Rectal smooth muscle tissue (tissue), 1 donor: ENCODE measurements around the gene SLC38A9.
A peak's percentile ranks its signal among the peaks of the same experiment; 100 is the strongest.
"Not testable (repeated sequence)": the region's sequence is repeated elsewhere in the genome, so short reads cannot be mapped to it uniquely, and the experiment has no call there.

Source experiments
- H3K27ac ChIP-seq: one replicate; pipeline ENCODE4 v1.7.0; 2013; ENCODE audit warnings: low read depth, low read length, inconsistent platforms
- H3K27me3 ChIP-seq: one replicate; pipeline ENCODE4 v1.7.0; 2013; ENCODE audit warnings: low read length; ENCODE audit not compliant: control insufficient read depth, insufficient read depth
- H3K36me3 ChIP-seq: one replicate; pipeline ENCODE4 v1.7.0; 2013; ENCODE audit warnings: low read length; ENCODE audit not compliant: control insufficient read depth, insufficient read depth
- H3K4me1 ChIP-seq: one replicate; pipeline ENCODE4 v1.7.0; 2013; ENCODE audit warnings: low read length; ENCODE audit not compliant: control insufficient read depth, insufficient read depth
- H3K4me3 ChIP-seq: one replicate; pipeline ENCODE4 v1.7.0; 2013; ENCODE audit warnings: low read length
- H3K9ac ChIP-seq: one replicate; pipeline ENCODE4 v1.7.0; 2013; ENCODE audit warnings: low read length

The SLC38A9 gene

DNA sequence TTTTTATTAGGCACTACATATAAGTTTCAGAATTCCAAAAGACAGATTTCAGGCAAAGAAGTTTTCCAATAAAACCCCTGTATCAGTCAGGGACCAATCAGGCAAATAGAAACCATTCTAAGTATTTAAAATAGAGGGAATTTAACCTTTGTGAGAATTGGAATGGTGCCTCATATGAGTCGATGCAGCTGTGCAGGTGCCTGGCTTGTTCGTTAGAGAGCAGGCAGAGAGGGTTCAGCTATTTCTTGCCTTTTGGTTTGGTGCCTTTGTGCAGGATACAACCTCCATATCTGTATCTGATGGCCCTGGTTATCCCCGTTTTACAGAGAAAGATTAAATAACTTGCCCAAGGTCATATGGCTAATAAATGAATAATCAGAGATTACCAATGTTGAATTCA is 19.7 kb upstream of the SLC38A9 start:
- no peak overlapping the region for H3K4me3 ChIP-seq
- H3K36me3 ChIP-seq, result no peaks in the 10 kb centered on the region
- H3K9ac ChIP-seq, result no peak overlapping the region
- no peak overlapping the region for H3K27ac ChIP-seq
- H3K4me1 ChIP-seq, result no peaks in the 10 kb centered on the region
- no peaks in the 10 kb centered on the region for H3K27me3 ChIP-seq

DNA sequence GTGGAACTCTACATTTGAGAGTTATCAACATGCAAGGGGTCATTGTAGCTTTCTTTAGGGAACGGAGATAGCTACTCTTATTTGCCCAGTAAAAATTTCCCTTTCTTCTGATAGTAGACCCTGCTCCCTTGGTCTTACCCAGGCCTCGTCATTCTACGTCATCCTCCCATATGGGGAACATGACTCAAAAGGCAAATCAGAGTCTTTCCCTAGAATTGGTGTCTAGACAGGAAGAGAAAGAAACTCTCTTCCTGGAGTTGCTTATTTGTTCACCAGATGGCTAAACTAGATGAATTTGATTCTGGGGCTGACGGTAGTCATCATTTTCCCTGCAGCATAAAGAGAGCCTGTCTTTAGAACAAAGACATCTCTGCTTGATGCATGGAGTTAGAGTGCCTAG is 12.2 kb upstream of the SLC38A9 start:
- H3K27ac ChIP-seq, result no peak overlapping the region
- H3K27me3 ChIP-seq, result no peaks in the 10 kb centered on the region
- H3K4me3 ChIP-seq, result no peak overlapping the region
- H3K9ac ChIP-seq, result no peak overlapping the region
- H3K36me3 ChIP-seq, result no peaks in the 10 kb centered on the region
- no peaks in the 10 kb centered on the region for H3K4me1 ChIP-seq

DNA sequence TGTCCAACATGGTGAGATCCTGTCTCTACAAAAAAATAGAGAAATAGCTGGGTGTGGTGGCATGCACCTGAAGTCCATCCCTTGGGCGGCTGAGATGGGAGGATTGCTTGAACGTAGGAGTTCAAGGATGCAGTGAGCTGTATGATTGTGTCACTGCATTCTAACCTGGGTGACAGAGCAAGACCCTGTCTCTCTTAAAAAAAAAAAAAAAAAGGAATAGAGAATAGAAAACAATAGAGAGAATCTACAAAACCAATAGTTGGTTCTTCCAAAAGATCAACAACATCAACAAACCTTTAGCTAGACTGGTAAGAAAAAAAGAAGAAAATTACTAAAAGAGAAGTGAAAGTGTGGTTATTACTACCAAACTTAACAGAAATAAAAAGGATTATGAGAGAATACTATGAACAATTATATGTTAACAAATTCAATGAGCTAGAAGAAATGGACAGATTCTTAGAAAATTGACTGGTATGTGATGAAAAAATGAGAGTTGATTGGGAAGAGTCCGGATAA is 8.1 kb upstream of the SLC38A9 start:
- no peak overlapping the region for H3K9ac ChIP-seq
- H3K4me3 ChIP-seq, result no peak overlapping the region
- no peaks in the 10 kb centered on the region for H3K36me3 ChIP-seq
- no peak overlapping the region for H3K27ac ChIP-seq
- no peaks in the 10 kb centered on the region for H3K4me1 ChIP-seq
- H3K27me3 ChIP-seq, result no peaks in the 10 kb centered on the region

DNA sequence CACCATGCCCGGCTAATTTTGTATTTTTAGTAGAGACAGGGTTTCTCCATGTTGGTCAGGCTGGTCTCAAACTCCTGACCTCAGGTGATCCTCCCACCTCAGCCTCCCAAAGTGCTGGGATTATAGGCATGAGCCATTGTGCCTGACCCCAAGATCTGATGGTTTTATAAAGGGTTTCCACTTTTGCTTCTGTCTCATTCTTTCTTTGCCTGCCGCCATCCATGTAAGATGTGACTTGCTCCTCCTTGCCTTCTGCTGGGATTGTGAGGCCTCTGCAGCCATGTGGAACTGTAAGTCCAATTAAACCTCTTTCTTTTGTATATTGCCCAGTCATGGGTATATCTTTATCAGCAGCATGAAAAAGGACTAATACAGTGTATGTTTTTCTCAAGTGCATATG is 6.9 kb upstream of the SLC38A9 start:
- H3K9ac ChIP-seq, H3K4me1 ChIP-seq, H3K27me3 ChIP-seq, H3K27ac ChIP-seq, H3K36me3 ChIP-seq, H3K4me3 ChIP-seq: not testable (repeated sequence)

DNA sequence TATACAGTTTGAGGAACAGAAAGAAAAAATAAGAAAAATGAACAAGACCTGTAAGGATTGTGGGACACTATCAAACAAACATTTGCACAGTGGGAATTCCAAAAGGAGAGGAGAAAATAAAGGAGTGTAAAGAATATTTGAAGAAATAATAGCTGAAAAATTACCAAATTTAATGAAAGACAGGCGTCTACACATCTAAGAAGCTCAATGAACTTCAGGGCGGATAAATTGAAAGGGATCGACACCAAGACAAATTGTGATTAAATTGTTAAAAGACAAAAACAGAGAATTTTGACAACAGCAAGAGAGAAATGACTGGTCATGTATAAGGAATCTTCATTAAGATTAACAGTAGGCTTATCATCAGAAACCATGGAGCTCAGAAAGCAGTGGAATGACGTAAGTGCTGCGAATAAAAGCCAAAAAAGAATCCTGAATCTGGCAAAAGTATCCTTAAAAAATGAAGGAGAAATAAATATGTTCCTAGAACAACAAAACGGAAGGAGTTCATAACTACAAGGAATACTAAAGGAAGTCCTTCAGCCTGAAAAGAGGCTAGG is 3.5 kb upstream of the SLC38A9 start:
- Histone ChIP-seq H3K4me3 (no peak overlapping the region), H3K9ac (no peak overlapping the region), H3K4me1 (peaks cover 4% of the 10 kb centered on the region), H3K27ac (no peak overlapping the region), H3K36me3 (no peaks in the 10 kb centered on the region), H3K27me3 (no peaks in the 10 kb centered on the region)

DNA sequence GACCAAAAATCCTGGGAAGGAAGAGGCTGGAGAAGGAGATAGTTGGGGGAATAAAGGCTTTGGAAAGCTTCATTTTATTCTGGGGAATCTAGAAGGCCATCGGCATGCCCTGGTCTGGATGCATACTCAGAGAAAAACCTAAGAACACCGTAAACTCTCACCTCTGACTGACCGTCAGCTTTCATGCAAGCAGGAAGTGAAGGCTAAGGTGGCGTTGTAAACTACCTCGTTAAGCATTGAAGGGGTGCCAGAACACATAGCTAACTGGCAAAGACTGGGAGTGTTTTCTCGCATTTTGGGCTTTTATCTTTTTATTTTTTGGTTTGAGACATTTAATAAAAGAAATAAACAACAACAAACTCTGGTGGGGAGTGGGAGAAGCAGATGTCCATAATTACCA is 2.6 kb upstream of the SLC38A9 start:
- Histone ChIP-seq H3K27me3 (no peaks in the 10 kb centered on the region), H3K36me3 (no peaks in the 10 kb centered on the region), H3K4me1 (peaks cover 4% of the 10 kb centered on the region), H3K27ac (no peak overlapping the region), H3K9ac (no peak overlapping the region), H3K4me3 (no peak overlapping the region)

DNA sequence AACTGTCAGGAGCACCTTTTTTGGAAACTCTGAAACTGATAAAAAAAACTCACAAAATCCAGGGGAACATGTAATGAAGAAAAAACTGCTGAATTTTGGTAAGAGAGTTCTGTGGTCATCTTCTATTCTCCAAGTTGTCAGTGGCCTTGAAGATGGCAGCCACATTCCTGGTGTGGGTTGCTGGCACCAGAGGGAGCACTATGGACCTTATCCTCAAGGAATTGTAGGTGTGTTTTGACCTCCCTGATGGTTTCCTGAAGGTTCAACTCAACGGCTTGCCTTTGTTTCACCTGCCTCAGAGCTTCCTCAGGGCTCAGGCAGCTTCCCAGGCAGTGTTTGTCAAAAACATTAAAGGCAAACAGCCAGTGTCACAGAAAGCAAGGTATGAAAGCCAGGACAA is 2.2 kb upstream of the SLC38A9 start:
- no peak overlapping the region for H3K9ac ChIP-seq
- H3K27me3 ChIP-seq, result no peaks in the 10 kb centered on the region
- no peaks in the 10 kb centered on the region for H3K36me3 ChIP-seq
- peaks cover 4% of the 10 kb centered on the region for H3K4me1 ChIP-seq
- no peak overlapping the region for H3K27ac ChIP-seq
- H3K4me3 ChIP-seq, result no peak overlapping the region

DNA sequence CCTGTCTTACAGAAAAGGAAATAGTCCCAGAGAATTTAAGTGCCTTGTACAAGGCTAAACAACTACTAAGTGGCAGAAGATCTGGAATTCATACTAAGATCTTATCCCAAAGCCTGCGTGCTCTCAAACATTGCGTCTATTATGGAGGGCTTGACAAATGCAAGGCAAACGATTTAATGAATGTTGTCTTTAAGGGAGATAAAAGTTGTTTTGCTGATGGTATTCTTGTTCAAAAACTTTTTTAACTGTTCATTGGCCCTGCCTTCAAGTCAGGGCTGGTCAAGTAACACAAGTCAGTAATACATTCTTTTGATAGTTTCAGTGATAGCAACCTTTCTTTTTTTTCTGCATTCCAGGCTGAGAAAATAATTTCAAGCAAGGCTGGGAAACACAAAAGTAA is 1.7 kb upstream of the SLC38A9 start:
- H3K27me3 ChIP-seq, result no peaks in the 10 kb centered on the region
- no peak overlapping the region for H3K4me3 ChIP-seq
- no peak overlapping the region for H3K27ac ChIP-seq
- peaks cover 4% of the 10 kb centered on the region for H3K4me1 ChIP-seq
- H3K9ac ChIP-seq, result no peak overlapping the region
- H3K36me3 ChIP-seq, result no peaks in the 10 kb centered on the region

DNA sequence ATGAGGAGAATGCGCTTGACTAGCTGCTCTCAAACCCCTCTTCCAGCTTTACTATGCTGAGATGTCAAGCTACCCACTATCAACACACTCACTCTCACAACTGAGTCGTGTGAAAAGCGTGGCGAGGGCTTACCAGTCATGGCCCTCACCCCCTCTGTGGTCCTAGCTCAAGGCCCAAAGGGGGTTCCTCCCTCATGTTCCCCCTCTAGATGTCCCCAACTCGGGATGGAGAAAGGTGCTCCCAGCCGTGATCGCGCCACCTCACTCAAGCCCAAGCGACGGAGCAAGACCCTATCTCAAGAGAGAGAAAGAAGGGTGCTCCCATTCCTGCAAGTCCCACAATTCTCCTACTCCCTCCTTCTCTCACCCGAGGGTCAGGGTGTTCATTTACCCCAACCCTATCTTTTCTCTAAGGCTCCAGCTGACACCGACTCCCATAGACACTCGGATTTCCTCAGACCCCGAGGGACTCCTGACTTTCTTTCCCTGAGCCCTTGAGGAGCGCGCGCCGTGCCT is 559 bp downstream of the SLC38A9 start:
- H3K9ac ChIP-seq, result peak overlapping the region; percentile 75
- no peak overlapping the region for H3K27ac ChIP-seq
- no peaks in the 10 kb centered on the region for H3K36me3 ChIP-seq
- peaks cover 4% of the 10 kb centered on the region for H3K4me1 ChIP-seq
- H3K27me3 ChIP-seq, result no peaks in the 10 kb centered on the region
- peak overlapping the region; percentile 95 for H3K4me3 ChIP-seq

DNA sequence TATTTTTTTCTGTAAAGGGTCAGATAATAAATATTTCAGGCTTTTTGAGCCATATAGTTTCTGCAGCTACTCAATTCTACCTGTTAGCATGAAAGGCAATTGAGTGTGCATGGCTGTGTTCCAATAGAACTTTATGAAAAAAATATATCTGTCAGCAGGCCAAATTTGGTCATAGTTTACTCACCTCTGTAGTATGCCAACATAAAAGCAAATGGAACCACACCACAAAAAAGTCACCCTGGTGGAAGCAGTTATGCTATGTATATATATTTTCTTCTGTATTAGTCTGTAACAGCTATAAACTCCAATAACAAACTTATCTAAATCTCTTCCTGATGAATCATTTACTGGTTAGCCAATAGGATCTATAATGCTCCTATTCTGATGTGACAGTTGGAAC is 3.4 kb downstream of the SLC38A9 start:
- Histone ChIP-seq H3K4me3 (no peak overlapping the region), H3K27ac (no peak overlapping the region), H3K36me3 (no peaks in the 10 kb centered on the region), H3K9ac (no peak overlapping the region), H3K4me1 (peaks cover 4% of the 10 kb centered on the region), H3K27me3 (no peaks in the 10 kb centered on the region)

DNA sequence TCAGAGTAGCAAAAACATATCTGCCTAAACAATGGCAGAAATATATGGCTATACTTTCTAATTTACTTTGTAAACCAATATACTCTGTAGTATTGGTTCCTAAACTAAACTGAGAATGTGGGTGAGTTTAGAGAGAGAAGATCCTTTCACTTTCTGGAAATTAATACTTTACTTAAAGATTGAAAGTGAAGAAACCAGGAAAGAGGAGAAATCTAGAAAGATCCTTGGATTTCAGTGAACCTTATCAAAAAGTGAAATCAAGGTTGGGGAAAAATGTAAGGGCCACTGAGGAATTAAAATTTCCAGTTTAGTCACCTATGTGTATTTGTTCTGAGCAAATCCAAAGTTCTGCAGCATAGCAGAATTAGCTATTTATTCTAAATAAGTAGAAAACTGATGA is 5.9 kb downstream of the SLC38A9 start:
- Histone ChIP-seq H3K4me1 (peaks cover 1% of the 10 kb centered on the region), H3K4me3 (no peak overlapping the region), H3K9ac (no peak overlapping the region), H3K36me3 (no peaks in the 10 kb centered on the region), H3K27me3 (no peaks in the 10 kb centered on the region), H3K27ac (no peak overlapping the region)

DNA sequence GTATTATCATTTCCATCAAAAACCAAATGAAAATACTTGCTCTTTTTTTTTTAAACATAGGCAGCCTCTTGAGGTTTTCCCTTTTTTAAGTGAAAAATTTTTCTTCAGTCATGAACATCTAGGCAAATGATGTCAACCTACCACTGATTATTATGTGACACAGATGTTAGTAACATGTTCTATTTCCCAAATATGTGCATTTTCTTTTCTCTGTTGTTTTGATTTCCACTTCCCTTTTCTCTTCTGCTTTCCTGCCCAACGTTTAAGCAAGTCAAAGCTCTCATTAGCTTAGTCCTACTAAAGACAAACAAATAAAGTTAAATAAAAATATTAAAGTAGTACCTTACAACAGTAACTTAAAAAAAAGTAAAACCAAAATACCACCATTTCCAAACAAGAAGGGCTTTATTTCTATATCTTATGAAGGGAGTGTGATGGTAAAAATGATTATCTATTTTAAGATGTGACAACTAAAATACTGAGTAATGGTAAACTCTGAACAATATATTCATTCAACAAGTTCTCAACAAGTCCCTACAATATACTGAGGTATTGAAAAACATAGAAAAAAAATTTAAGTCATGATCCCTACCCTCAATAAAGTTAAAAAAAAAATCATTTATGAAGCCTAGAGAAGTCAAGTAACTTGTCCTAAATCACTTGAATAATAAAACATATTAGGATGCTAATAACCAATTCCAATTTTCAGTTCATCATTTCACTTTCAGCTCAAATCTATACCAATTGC is 9.4 kb downstream of the SLC38A9 start:
- Histone ChIP-seq H3K9ac (no peak overlapping the region), H3K36me3 (no peaks in the 10 kb centered on the region), H3K4me3 (no peak overlapping the region), H3K27me3 (no peaks in the 10 kb centered on the region), H3K4me1 (no peaks in the 10 kb centered on the region), H3K27ac (no peak overlapping the region)
